WTC11 (cell line): ENCODE results near the gene CTNND1. TPM values are rescaled to one million over a fixed set of nuclear protein-coding genes. Genes with fewer than 3 reads are reported as not detected.

Experiments
- ATAC-seq: fragments of 200-7000 bp; cut with Tn5 transposase; 2 replicates; pipeline ENCODE4 v1.10.0; 2021; ENCODE audit warnings: mild to moderate bottlenecking, moderate library complexity
- CTCF ChIA-PET: fragments of 300-600 bp; sonication (Branson Sonifier 250); formaldehyde crosslinking; loops from one replicate; lab custom pipeline; 2021; ENCODE audit warnings: antibody characterized with exemption; lab: Charles Lee
- POLR2A ChIA-PET: fragments of 350-600 bp; sonication (Branson Sonifier 250); formaldehyde crosslinking; loops from one replicate; lab custom pipeline; 2021; ENCODE audit warnings: antibody characterized with exemption; lab: Charles Lee
- DNase-seq: peaks from one replicate; pipeline ENCODE4 v3.0.0; 2021; ENCODE audit warnings: low spot score
- H3K27ac Mint-ChIP-seq: 2 replicates; pipeline ENCODE4 v1.8.0; 2021; ENCODE audit warnings: mixed read lengths
- H3K27me3 Mint-ChIP-seq: 2 replicates; pipeline ENCODE4 v1.8.0; 2021; ENCODE audit warnings: low read depth, mild to moderate bottlenecking, moderate library complexity, mixed read lengths
- H3K36me3 Mint-ChIP-seq: 2 replicates; pipeline ENCODE4 v1.8.0; 2021; ENCODE audit warnings: mixed read lengths
- H3K4me1 Mint-ChIP-seq: 2 replicates; pipeline ENCODE4 v1.8.0; 2022; ENCODE audit warnings: mixed read lengths
- H3K4me3 Mint-ChIP-seq: 2 replicates; pipeline ENCODE4 v1.8.0; 2021; ENCODE audit warnings: mild to moderate bottlenecking, moderate library complexity, mixed read lengths
- H3K9me3 Mint-ChIP-seq: 2 replicates; pipeline ENCODE4 v1.8.0; 2021; ENCODE audit warnings: mixed read lengths
- ATF1 ChIP-seq: sonication (generic); formaldehyde crosslinking; IDR thresholded peaks from 2 replicates; pipeline ENCODE4 v1.8.1; 2023; ENCODE audit warnings: mild to moderate bottlenecking, moderate library complexity, missing genetic modification reagents
- CREM ChIP-seq: sonication (generic); formaldehyde crosslinking; IDR thresholded peaks from 2 replicates; pipeline ENCODE4 v1.8.1; 2022; ENCODE audit warnings: mild to moderate bottlenecking, missing genetic modification reagents, moderate library complexity
- ESRRA ChIP-seq: sonication (generic); formaldehyde crosslinking; IDR thresholded peaks from 2 replicates; pipeline ENCODE4 v1.8.1; 2022; ENCODE audit warnings: mild to moderate bottlenecking, missing genetic modification reagents, borderline replicate concordance
- ETV6 ChIP-seq: sonication (generic); formaldehyde crosslinking; IDR thresholded peaks from 2 replicates; pipeline ENCODE4 v1.8.1; 2022; ENCODE audit warnings: mild to moderate bottlenecking, missing genetic modification reagents
- FOXK1 ChIP-seq: sonication (generic); formaldehyde crosslinking; IDR thresholded peaks from 2 replicates; pipeline ENCODE4 v1.8.0; 2022; ENCODE audit warnings: mild to moderate bottlenecking, moderate library complexity, missing genetic modification reagents
- GABPB1 ChIP-seq: sonication (generic); formaldehyde crosslinking; IDR thresholded peaks from 2 replicates; pipeline ENCODE4 v1.8.1; 2023; ENCODE audit warnings: mild to moderate bottlenecking, missing genetic modification reagents
- HMGA2 ChIP-seq: fragments of 250-450 bp; sonication (Bioruptor Pico); IDR thresholded peaks from 2 replicates; pipeline ENCODE4 v1.4.0; 2021; ENCODE audit warnings: mild to moderate bottlenecking, moderate library complexity
- JUN ChIP-seq: sonication (generic); formaldehyde crosslinking; IDR thresholded peaks from 2 replicates; pipeline ENCODE4 v1.8.0; 2023; ENCODE audit warnings: mild to moderate bottlenecking, missing genetic modification reagents
- NFATC4 ChIP-seq: fragments of 250-450 bp; sonication (Bioruptor Pico); IDR thresholded peaks from 2 replicates; pipeline ENCODE4 v1.9.0; 2021; ENCODE audit warnings: mild to moderate bottlenecking
- NR1H2 ChIP-seq: sonication (generic); formaldehyde crosslinking; IDR thresholded peaks from 2 replicates; pipeline ENCODE4 v1.9.0; 2021; ENCODE audit warnings: mild to moderate bottlenecking, moderate library complexity, missing genetic modification reagents
- NR3C1 ChIP-seq: sonication (generic); formaldehyde crosslinking; conservative IDR thresholded peaks from 2 replicates; pipeline ENCODE4 v1.8.1; 2023; ENCODE audit warnings: low read depth, mild to moderate bottlenecking, missing genetic modification reagents
- PRRX2 ChIP-seq: fragments of 250-450 bp; sonication (Bioruptor Pico); IDR thresholded peaks from 2 replicates; pipeline ENCODE4 v1.8.0; 2021; ENCODE audit warnings: mild to moderate bottlenecking
- RELA ChIP-seq: sonication (generic); formaldehyde crosslinking; IDR thresholded peaks from 2 replicates; pipeline ENCODE4 v1.8.1; 2022; ENCODE audit warnings: missing genetic modification reagents, mild to moderate bottlenecking, borderline replicate concordance
- SP1 ChIP-seq: sonication (generic); formaldehyde crosslinking; conservative IDR thresholded peaks from 2 replicates; pipeline ENCODE4 v1.8.1; 2022; ENCODE audit warnings: missing genetic modification reagents
- TCF7 ChIP-seq: sonication (generic); formaldehyde crosslinking; IDR thresholded peaks from 2 replicates; pipeline ENCODE4 v1.8.0; 2022; ENCODE audit warnings: mild to moderate bottlenecking, low read depth, missing genetic modification reagents, moderate library complexity
- ZNF219 ChIP-seq: sonication (generic); formaldehyde crosslinking; IDR thresholded peaks from 2 replicates; pipeline ENCODE4 v1.8.0; 2023; ENCODE audit warnings: missing genetic modification reagents, mild to moderate bottlenecking, borderline replicate concordance
- ZNF317 ChIP-seq: sonication (generic); formaldehyde crosslinking; IDR thresholded peaks from 2 replicates; pipeline ENCODE4 v1.8.1; 2023; ENCODE audit warnings: low read depth, mild to moderate bottlenecking, moderate library complexity, missing genetic modification reagents, borderline replicate concordance
- total RNA-seq: library from RNA; stranded (reverse); gene quantifications from 3 replicates; pipeline ENCODE4 v1.2.3, GENCODE V29; 2021
- TF ChIP-seq, protein P1 (sequence below): fragments of 200-600 bp; IDR thresholded peaks from 2 replicates; pipeline ENCODE4 v1.8.0; 2022; ENCODE audit warnings: antibody characterized with exemption
- TF ChIP-seq, protein P2 (sequence below): fragments of 250-450 bp; sonication (Bioruptor Pico); conservative IDR thresholded peaks from 2 replicates; pipeline ENCODE4 v1.9.0; 2021; ENCODE audit warnings: mild to moderate bottlenecking
- TF ChIP-seq, protein P3 (sequence below): fragments of 250-450 bp; sonication (Bioruptor Pico); IDR thresholded peaks from 2 replicates; pipeline ENCODE4 v1.9.0; 2021; ENCODE audit warnings: mild to moderate bottlenecking
- TF ChIP-seq, protein P4 (sequence below): fragments of 250-450 bp; sonication (Bioruptor Pico); IDR thresholded peaks from 2 replicates; pipeline ENCODE4 v1.9.0; 2021; ENCODE audit warnings: moderate library complexity, mild to moderate bottlenecking, inconsistent platforms, borderline replicate concordance
- TF ChIP-seq, protein P5 (sequence below): sonication (generic); formaldehyde crosslinking; IDR thresholded peaks from 2 replicates; pipeline ENCODE4 v1.8.0; 2022; ENCODE audit warnings: mild to moderate bottlenecking, missing genetic modification reagents
- TF ChIP-seq, protein P6 (sequence below): sonication (generic); formaldehyde crosslinking; IDR thresholded peaks from 2 replicates; pipeline ENCODE4 v1.8.1; 2022; ENCODE audit warnings: mild to moderate bottlenecking, missing genetic modification reagents, moderate library complexity, borderline replicate concordance
- TF ChIP-seq, protein P7 (sequence below): sonication (generic); formaldehyde crosslinking; conservative IDR thresholded peaks from 2 replicates; pipeline ENCODE4 v1.8.1; 2022; ENCODE audit warnings: mild to moderate bottlenecking, missing genetic modification reagents

CTNND1 gene
- total RNA-seq, 1 experiment from 2014 or later = 165 TPM

DNA sequence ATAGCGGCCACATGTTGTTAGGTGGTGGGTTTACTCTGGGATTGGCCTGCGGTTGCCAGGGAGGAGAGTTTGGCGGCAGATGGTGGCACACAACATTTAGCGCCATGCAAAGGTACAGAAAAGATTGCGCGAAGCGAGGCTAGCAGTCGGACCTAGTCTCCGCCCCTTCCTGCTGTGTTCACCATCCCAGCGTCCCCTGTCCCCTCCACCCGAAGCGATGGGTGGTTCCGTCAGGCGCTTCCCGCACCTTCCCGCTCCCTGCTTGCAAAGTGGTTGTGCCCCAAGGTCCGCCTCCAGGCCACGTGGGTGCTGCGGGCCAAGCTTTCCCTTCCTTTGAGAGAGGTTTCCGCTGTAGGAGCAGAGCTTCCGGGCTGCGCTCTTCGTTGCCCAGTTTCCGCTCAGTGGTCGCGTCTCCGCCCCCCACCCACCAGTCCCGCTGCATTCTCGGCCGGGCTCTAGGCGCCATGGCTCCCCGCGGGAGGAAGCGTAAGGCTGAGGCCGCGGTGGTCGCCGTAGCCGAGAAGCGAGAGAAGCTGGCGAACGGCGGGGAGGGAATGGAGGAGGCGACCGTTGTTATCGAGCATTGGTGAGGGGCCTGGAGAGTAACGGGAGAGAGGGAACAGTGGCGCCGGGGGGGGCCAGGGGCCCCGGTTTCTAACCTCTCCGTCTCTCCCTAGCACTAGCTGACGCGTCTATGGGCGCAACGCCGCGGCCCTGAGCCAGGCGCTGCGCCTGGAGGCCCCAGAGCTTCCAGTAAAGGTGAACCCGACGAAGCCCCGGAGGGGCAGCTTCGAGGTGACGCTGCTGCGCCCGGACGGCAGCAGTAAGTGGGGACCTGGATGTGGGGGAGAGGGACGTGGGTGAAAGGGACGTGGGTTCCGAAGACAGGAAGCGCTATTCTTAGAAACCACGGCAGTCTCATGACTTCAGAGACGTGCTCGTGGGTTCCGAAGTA, 20.2 kb upstream of the CTNND1 start, which contains the start of gene SELENOH (continued):
- TF ChIP-seq PRRX2 (peak; percentile 78), JUN (CRISPR knock-in tag) (no peak; the same call in 1 of the 2 replicates), FOXK1 (CRISPR knock-in tag) (peak; percentile 97), NR3C1 (CRISPR knock-in tag) (peak; percentile 95; the same call in 1 of the 2 replicates), SP1 (CRISPR knock-in tag) (peak; percentile 99), ZNF317 (CRISPR knock-in tag) (no peak), ESRRA (CRISPR knock-in tag) (no peak), GABPB1 (CRISPR knock-in tag) (peak; percentile 82), NFATC4 (CRISPR knock-in tag) (peak; percentile 73; the same call in 1 of the 2 replicates), RELA (CRISPR knock-in tag) (0 out of 2 replicates have a peak, but pooled peaks have one; percentile 71), ATF1 (CRISPR knock-in tag) (no peak; the same call in 1 of the 2 replicates), TCF7 (CRISPR knock-in tag) (peak; percentile 91; the same call in 1 of the 2 replicates)
- TF ChIP-seq, protein P1, sequence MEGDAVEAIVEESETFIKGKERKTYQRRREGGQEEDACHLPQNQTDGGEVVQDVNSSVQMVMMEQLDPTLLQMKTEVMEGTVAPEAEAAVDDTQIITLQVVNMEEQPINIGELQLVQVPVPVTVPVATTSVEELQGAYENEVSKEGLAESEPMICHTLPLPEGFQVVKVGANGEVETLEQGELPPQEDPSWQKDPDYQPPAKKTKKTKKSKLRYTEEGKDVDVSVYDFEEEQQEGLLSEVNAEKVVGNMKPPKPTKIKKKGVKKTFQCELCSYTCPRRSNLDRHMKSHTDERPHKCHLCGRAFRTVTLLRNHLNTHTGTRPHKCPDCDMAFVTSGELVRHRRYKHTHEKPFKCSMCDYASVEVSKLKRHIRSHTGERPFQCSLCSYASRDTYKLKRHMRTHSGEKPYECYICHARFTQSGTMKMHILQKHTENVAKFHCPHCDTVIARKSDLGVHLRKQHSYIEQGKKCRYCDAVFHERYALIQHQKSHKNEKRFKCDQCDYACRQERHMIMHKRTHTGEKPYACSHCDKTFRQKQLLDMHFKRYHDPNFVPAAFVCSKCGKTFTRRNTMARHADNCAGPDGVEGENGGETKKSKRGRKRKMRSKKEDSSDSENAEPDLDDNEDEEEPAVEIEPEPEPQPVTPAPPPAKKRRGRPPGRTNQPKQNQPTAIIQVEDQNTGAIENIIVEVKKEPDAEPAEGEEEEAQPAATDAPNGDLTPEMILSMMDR = no peak
- TF ChIP-seq, protein P2, sequence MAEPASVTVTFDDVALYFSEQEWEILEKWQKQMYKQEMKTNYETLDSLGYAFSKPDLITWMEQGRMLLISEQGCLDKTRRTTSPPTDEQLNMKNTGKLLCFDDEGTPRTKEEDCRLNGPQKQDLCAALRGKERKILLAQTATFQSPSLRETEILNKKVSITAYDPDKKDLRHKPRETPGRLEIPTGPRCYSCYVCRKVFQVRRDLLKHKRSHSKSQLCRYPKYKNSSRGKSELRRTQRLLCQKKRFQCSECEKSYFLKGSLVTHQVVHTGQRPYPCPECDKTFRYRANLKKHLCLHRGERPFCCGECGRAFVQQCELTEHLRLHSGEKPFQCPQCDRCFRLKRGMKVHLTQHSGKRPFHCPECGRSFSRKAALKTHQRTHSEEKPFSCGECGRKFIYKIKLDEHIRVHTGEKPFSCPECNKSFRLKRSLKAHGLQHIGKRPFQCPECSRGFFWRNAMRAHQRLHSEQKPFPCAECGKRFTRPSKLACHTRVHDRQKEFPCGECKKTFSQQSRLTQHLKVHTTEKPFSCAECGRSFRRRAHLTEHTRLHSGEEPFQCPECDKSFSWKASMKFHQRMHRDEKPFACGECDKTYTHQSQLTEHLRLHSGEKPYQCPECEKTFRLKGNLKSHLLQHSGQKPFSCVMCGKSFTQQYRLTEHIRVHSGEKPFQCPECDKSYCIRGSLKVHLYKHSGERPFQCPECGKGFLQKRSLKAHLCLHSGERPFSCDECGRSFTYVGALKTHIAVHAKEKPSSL (CRISPR knock-in tag) = no peak
- TF ChIP-seq, protein P3, sequence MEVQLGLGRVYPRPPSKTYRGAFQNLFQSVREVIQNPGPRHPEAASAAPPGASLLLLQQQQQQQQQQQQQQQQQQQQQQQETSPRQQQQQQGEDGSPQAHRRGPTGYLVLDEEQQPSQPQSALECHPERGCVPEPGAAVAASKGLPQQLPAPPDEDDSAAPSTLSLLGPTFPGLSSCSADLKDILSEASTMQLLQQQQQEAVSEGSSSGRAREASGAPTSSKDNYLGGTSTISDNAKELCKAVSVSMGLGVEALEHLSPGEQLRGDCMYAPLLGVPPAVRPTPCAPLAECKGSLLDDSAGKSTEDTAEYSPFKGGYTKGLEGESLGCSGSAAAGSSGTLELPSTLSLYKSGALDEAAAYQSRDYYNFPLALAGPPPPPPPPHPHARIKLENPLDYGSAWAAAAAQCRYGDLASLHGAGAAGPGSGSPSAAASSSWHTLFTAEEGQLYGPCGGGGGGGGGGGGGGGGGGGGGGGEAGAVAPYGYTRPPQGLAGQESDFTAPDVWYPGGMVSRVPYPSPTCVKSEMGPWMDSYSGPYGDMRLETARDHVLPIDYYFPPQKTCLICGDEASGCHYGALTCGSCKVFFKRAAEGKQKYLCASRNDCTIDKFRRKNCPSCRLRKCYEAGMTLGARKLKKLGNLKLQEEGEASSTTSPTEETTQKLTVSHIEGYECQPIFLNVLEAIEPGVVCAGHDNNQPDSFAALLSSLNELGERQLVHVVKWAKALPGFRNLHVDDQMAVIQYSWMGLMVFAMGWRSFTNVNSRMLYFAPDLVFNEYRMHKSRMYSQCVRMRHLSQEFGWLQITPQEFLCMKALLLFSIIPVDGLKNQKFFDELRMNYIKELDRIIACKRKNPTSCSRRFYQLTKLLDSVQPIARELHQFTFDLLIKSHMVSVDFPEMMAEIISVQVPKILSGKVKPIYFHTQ (CRISPR knock-in tag) = 0 out of 2 replicates have a peak, but pooled peaks have one; percentile 16
- TF ChIP-seq, protein P4, sequence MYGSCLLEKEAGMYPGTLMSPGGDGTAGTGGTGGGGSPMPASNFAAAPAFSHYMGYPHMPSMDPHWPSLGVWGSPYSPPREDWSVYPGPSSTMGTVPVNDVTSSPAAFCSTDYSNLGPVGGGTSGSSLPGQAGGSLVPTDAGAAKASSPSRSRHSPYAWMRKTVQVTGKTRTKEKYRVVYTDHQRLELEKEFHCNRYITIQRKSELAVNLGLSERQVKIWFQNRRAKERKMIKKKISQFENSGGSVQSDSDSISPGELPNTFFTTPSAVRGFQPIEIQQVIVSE = no peak
- TF ChIP-seq, all 79 proteins: peak for 43

DNA sequence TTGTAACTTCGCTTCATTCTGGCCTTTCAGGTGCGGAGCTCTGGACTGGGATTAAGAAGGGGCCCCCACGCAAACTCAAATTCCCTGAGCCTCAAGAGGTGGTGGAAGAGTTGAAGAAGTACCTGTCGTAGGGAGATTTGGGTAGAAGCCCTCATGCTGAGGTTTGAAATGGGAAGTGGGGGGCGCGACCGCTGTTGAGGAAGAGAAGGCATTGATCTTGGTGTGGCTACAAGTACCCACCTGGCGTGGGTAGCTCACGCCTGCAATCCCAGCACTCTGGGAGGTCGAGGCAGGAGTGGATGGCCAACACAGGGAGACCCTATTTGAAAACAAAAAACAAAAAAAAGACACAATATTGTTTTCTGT, 19.5 kb upstream of the CTNND1 start:
- H3K9me3 Mint-ChIP-seq = no peaks in the 10 kb centered on the region
- peaks cover 49% of the 10 kb centered on the region for H3K36me3 Mint-ChIP-seq
- CTCF ChIA-PET = interaction anchor here (0.9 to 1.9 kb wide), 3 partner anchors 10 to 59 kb away, joined by 4 to 14 read pairs (median 7); partner anchors contain the start of gene BTBD18
- H3K4me3 Mint-ChIP-seq = peak overlapping the region; percentile 94
- H3K27me3 Mint-ChIP-seq = no peaks in the 10 kb centered on the region
- H3K4me1 Mint-ChIP-seq = peaks cover 15% of the 10 kb centered on the region
- ATAC-seq = no peak
- H3K27ac Mint-ChIP-seq = peak overlapping the region; percentile 85
- POLR2A ChIA-PET = interaction anchor here (0.5 to 2.6 kb wide), 11 partner anchors 20 to 318 kb away, joined by 3 to 22 read pairs (median 3); partner anchors contain the start of genes CTNND1, MED19 and TMX2
- DNase-seq = no peak
- TF ChIP-seq, protein P5, sequence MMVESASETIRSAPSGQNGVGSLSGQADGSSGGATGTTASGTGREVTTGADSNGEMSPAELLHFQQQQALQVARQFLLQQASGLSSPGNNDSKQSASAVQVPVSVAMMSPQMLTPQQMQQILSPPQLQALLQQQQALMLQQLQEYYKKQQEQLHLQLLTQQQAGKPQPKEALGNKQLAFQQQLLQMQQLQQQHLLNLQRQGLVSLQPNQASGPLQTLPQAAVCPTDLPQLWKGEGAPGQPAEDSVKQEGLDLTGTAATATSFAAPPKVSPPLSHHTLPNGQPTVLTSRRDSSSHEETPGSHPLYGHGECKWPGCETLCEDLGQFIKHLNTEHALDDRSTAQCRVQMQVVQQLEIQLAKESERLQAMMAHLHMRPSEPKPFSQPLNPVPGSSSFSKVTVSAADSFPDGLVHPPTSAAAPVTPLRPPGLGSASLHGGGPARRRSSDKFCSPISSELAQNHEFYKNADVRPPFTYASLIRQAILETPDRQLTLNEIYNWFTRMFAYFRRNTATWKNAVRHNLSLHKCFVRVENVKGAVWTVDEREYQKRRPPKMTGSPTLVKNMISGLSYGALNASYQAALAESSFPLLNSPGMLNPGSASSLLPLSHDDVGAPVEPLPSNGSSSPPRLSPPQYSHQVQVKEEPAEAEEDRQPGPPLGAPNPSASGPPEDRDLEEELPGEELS = no peak
- TF ChIP-seq HMGA2 (CRISPR knock-in tag) (no peak), ETV6 (CRISPR knock-in tag) (no peak), ZNF219 (CRISPR knock-in tag) (no peak), RELA (CRISPR knock-in tag) (no peak), CREM (CRISPR knock-in tag) (no peak), FOXK1 (CRISPR knock-in tag) (no peak), NR1H2 (no peak), ATF1 (CRISPR knock-in tag) (no peak)
- TF ChIP-seq, protein P6, sequence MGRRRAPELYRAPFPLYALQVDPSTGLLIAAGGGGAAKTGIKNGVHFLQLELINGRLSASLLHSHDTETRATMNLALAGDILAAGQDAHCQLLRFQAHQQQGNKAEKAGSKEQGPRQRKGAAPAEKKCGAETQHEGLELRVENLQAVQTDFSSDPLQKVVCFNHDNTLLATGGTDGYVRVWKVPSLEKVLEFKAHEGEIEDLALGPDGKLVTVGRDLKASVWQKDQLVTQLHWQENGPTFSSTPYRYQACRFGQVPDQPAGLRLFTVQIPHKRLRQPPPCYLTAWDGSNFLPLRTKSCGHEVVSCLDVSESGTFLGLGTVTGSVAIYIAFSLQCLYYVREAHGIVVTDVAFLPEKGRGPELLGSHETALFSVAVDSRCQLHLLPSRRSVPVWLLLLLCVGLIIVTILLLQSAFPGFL = no peak
- TF ChIP-seq, protein P7, sequence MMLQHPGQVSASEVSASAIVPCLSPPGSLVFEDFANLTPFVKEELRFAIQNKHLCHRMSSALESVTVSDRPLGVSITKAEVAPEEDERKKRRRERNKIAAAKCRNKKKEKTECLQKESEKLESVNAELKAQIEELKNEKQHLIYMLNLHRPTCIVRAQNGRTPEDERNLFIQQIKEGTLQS (CRISPR knock-in tag) = no peak
